Spleen (tissue), 7 donors: ENCODE data around the gene ACBD6.

Experiments
- CTCF ChIP-seq, 11 experiments: fragments of 200-600 bp in 7 of 11; fragments of 450-650 bp in 4 of 11; sonication (generic) in 4 of 11; IDR thresholded peaks in 8 of 11; conservative IDR thresholded peaks in 3 of 11; 1 replicate in 7 of 11; 2 replicates in 4 of 11; pipeline versions ENCODE4 v1.4.0 to v1.8.0; 2016 to 2021; ENCODE audit warnings: antibody characterized with exemption in 11 of 11, inconsistent platforms in 4 of 11, mild to moderate bottlenecking in 1 of 11
- POLR2A ChIP-seq, 3 donors: fragments of 450-650 bp; IDR thresholded peaks; one replicate each; pipeline ENCODE4 v1.5.1; 2017; ENCODE audit warnings: antibody characterized with exemption in 3 of 3, mild to moderate bottlenecking in 1 of 3
- donor health status: DM: no; HTN: no; CAD: no; lungs with moderate emphysema.
- donor health status: DM: no; HTN: no; CAD: no.
- donor health status: DM: no; HTN: no; CAD: no.

GRCh38 chr1:180548686-180549317, 46.4 kb upstream of the ACBD6 start:
- no peak for TF ChIP-seq CTCF (IDR thresholded peaks at IDR 0.05 in 8 of 11, conservative IDR thresholded peaks at IDR 0.05 in 3 of 11)
- no peak for TF ChIP-seq POLR2A (IDR thresholded peaks at IDR 0.05)
